MM.1S (cell line): ENCODE results near the gene DTX3.

Experiments used
- DNase-seq: peaks from one replicate; pipeline ENCODE4 v3.0.0-alpha.2; 2015
- H2AFZ ChIP-seq: fragments of 300-600 bp; sonication (generic); 2 replicates; pipeline ENCODE4 v1.6.0; 2016; ENCODE audit warnings: antibody characterized with exemption, low read length
- H3F3A ChIP-seq: fragments of 300-600 bp; sonication (generic); 2 replicates; pipeline ENCODE4 v1.6.1; 2016; ENCODE audit warnings: mild to moderate bottlenecking, antibody characterized with exemption, low read length, moderate library complexity, mixed read lengths; ENCODE audit not compliant: insufficient read depth
- H3K27ac ChIP-seq: fragments of 300-600 bp; sonication (generic); 2 replicates; pipeline ENCODE4 v1.5.1; 2016; ENCODE audit warnings: mild to moderate bottlenecking, low read length
- H3K27me3 ChIP-seq: fragments of 300-600 bp; sonication (generic); replicated peaks from 2 replicates; pipeline ENCODE4 v1.6.0; 2016; ENCODE audit warnings: low read length; ENCODE audit not compliant: insufficient read depth
- H3K36me3 ChIP-seq: fragments of 300-600 bp; sonication (generic); replicated peaks from 2 replicates; pipeline ENCODE4 v1.6.1; 2016; ENCODE audit warnings: mild to moderate bottlenecking, low read length, mixed read lengths; ENCODE audit not compliant: insufficient read depth
- H3K4me1 ChIP-seq: fragments of 300-600 bp; sonication (generic); 2 replicates; pipeline ENCODE4 v1.6.1; 2016; ENCODE audit warnings: low read length, mixed read lengths
- H3K4me2 ChIP-seq: fragments of 300-600 bp; sonication (generic); 2 replicates; pipeline ENCODE4 v1.6.0; 2016; ENCODE audit warnings: low read depth, low read length
- H3K4me3 ChIP-seq: fragments of 300-600 bp; sonication (generic); 2 replicates; pipeline ENCODE4 v1.5.1; 2016; ENCODE audit warnings: low read length, mixed read lengths
- H3K79me2 ChIP-seq: fragments of 300-600 bp; sonication (generic); 2 replicates; pipeline ENCODE4 v1.6.1; 2016; ENCODE audit warnings: mixed run types, low read length, mixed read lengths
- H3K9ac ChIP-seq: fragments of 300-600 bp; sonication (generic); 2 replicates; pipeline ENCODE4 v1.6.1; 2016; ENCODE audit warnings: low read length, mixed read lengths
- H3K9me2 ChIP-seq: fragments of 300-600 bp; sonication (generic); replicated peaks from 2 replicates; pipeline ENCODE4 v1.6.1; 2016; ENCODE audit warnings: mild to moderate bottlenecking, low read length, mixed read lengths; ENCODE audit not compliant: insufficient read depth
- H3K9me3 ChIP-seq: fragments of 300-600 bp; sonication (generic); replicated peaks from 2 replicates; pipeline ENCODE4 v1.6.1; 2016; ENCODE audit warnings: mild to moderate bottlenecking, low read length, mixed read lengths; ENCODE audit not compliant: insufficient read depth
- H4K20me1 ChIP-seq: fragments of 300-600 bp; sonication (generic); 2 replicates; pipeline ENCODE4 v1.6.1; 2016; ENCODE audit warnings: mild to moderate bottlenecking, low read length, moderate library complexity, mixed read lengths; ENCODE audit not compliant: insufficient read depth
- EZH2 ChIP-seq: fragments of 300-600 bp; sonication (generic); optimal IDR thresholded peaks from 2 replicates; pipeline ENCODE3; 2017; ENCODE audit warnings: low read depth, mild to moderate bottlenecking, antibody characterized with exemption, low read length, mixed read lengths
- EZH2phosphoT487 ChIP-seq: fragments of 300-600 bp; sonication (generic); IDR thresholded peaks from 2 replicates; pipeline ENCODE4 v1.6.1; 2018; ENCODE audit warnings: antibody characterized with exemption, low read length
- TF ChIP-seq, protein P1 (sequence below): fragments of 300-600 bp; sonication (generic); IDR thresholded peaks from 2 replicates; pipeline ENCODE4 v1.5.1; 2016; ENCODE audit warnings: antibody characterized with exemption, low read length, mixed read lengths

DTX3 gene

DNA sequence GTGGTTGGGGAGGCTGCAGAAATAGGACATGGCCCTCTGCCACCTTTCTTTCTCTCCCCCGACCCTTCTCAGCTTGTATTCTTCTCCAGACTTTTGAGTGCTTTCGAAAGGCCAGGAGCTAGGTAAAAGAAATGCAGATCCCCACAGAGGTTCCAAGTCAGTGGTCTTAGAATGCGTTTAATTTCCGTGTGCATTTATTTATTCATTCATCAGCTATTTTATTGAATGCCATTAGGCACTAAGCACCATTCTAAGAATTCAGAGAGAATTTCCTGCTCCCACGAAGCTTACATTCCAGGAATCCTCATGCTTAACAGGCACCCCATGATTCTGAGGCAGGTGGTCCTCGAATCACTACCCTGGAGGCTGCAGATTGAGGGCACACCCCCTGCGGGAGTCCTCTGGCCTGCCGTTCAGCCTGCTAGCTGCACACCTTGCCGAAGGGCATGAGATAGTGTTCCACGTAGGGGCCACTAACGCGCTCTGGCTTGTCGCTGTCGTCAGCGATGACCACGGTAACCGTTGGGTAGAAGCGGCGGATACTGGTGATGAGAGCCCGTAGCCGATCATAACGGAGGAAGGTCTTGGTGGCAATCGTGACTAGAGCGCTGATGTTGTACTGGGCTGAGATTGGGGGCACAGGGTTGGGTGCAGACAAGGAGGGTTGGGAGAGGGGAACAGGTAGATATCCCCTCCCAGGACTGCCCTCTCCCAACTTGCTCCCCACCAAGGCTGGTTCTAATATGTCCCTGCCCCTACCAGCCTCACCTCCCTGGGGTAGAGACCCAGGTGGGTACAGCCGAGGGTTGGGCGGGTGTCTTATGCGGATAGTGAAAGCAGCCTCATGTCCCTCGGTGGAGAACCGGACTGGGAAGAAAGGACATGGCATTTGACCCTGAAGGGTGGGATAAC, 23.9 kb downstream of the DTX3 start:
- H3K27me3 ChIP-seq: 0 out of 2 replicates have a peak, but pooled peaks cover 4% of the 10 kb centered on the region
- no peak overlapping the region for H3K4me2 ChIP-seq
- no peaks in the 10 kb centered on the region for H3K9me2 ChIP-seq
- no peak overlapping the region for H3K4me3 ChIP-seq
- no peaks in the 10 kb centered on the region for H4K20me1 ChIP-seq
- no peak overlapping the region for H3K27ac ChIP-seq
- TF ChIP-seq, protein P1, sequence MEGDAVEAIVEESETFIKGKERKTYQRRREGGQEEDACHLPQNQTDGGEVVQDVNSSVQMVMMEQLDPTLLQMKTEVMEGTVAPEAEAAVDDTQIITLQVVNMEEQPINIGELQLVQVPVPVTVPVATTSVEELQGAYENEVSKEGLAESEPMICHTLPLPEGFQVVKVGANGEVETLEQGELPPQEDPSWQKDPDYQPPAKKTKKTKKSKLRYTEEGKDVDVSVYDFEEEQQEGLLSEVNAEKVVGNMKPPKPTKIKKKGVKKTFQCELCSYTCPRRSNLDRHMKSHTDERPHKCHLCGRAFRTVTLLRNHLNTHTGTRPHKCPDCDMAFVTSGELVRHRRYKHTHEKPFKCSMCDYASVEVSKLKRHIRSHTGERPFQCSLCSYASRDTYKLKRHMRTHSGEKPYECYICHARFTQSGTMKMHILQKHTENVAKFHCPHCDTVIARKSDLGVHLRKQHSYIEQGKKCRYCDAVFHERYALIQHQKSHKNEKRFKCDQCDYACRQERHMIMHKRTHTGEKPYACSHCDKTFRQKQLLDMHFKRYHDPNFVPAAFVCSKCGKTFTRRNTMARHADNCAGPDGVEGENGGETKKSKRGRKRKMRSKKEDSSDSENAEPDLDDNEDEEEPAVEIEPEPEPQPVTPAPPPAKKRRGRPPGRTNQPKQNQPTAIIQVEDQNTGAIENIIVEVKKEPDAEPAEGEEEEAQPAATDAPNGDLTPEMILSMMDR: no peak
- TF ChIP-seq EZH2phosphoT487: no peak
- TF ChIP-seq EZH2: no peak
- peaks cover 4% of the 10 kb centered on the region; the same call in 1 of the 2 replicates for H3K4me1 ChIP-seq
- no peak overlapping the region for H2AFZ ChIP-seq
- DNase-seq: no peak
- H3K9ac ChIP-seq: no peak overlapping the region
- H3K79me2 ChIP-seq: peaks cover 10% of the 10 kb centered on the region; the same call in 1 of the 2 replicates
- H3K36me3 ChIP-seq: no peaks in the 10 kb centered on the region
- H3F3A ChIP-seq: no peaks in the 10 kb centered on the region
- no peaks in the 10 kb centered on the region for H3K9me3 ChIP-seq

DNA sequence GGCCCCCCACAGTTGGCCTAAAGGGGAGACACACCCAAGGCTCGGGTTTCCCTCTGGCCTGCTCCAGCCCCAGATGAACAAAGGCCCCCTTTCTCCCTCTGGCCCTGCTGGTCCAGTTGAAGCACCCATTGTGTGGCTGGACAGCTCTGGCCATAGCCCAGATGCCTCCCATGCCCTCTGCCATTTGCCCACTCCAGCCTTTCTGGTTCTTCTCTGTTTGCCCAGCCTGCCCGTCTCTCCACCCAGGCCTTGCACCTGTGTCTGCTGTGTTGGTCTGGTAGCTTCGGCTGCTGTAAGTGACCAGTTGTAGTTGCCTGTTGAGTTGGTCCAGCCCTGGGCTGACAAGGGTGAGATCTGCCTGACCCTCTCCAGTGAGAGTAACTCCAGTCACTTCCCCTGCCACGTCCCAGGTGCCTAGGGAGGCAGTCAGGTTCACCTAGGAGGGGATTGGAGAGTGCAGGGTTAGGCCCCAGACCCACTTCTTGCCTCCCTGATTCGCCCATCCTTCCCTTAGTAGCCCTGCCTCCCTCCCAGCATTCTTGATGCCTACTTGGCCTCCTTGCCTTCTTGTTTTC, 25.4 kb downstream of the DTX3 start:
- H3K36me3 ChIP-seq: no peaks in the 10 kb centered on the region
- H4K20me1 ChIP-seq: no peaks in the 10 kb centered on the region
- no peak overlapping the region for H3K4me3 ChIP-seq
- peaks cover 10% of the 10 kb centered on the region; the same call in 1 of the 2 replicates for H3K79me2 ChIP-seq
- H3K27me3 ChIP-seq: no peaks in the 10 kb centered on the region
- peaks cover 11% of the 10 kb centered on the region; the same call in 1 of the 2 replicates for H3K4me1 ChIP-seq
- no peaks in the 10 kb centered on the region for H3K9me2 ChIP-seq
- no peak overlapping the region for H3K27ac ChIP-seq
- H3F3A ChIP-seq: no peaks in the 10 kb centered on the region
- TF ChIP-seq, protein P1: no peak
- no peak for TF ChIP-seq EZH2phosphoT487
- TF ChIP-seq EZH2: no peak
- no peaks in the 10 kb centered on the region for H3K9me3 ChIP-seq
- H3K9ac ChIP-seq: no peak overlapping the region
- DNase-seq: no peak
- no peak overlapping the region for H2AFZ ChIP-seq
- H3K4me2 ChIP-seq: no peak overlapping the region

DNA sequence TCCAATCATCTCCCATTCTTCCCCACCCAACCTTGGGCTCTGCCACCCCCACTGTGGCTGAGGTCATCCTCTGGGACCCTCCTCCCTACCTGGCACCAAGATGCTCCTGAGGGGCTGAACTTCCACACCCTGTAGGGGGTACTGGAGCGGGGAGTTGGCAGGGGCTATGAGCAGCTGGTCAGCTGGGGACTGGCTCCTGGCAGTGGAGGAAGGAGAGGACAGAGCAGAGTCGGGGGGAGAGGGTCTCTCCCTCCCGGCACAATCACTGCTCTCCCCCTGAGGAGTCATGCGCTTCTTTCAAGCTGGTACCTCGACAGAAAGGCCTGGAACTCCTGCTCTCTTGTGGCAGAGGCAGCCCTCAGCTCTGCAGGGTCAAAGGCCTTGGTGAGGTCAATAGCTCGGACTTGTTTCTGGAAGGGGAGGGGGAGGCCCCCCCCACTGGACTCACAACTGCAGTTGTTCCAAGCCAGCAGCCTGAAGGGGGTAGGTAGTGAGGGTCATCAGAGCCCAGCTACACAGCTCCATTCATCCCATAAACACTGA, 26.3 kb downstream of the DTX3 start:
- TF ChIP-seq, protein P1: no peak
- TF ChIP-seq EZH2 (no peak), EZH2phosphoT487 (no peak)
- H3K4me1 ChIP-seq: peaks cover 11% of the 10 kb centered on the region; the same call in 1 of the 2 replicates
- no peaks in the 10 kb centered on the region for H3K9me3 ChIP-seq
- H4K20me1 ChIP-seq: no peaks in the 10 kb centered on the region
- peaks cover 10% of the 10 kb centered on the region; the same call in 1 of the 2 replicates for H3K79me2 ChIP-seq
- no peak overlapping the region for H3K4me3 ChIP-seq
- no peak overlapping the region for H3K9ac ChIP-seq
- no peak overlapping the region for H3K27ac ChIP-seq
- H3K27me3 ChIP-seq: no peaks in the 10 kb centered on the region
- H3F3A ChIP-seq: no peaks in the 10 kb centered on the region
- no peak overlapping the region for H2AFZ ChIP-seq
- no peaks in the 10 kb centered on the region for H3K36me3 ChIP-seq
- no peak overlapping the region for H3K4me2 ChIP-seq
- H3K9me2 ChIP-seq: no peaks in the 10 kb centered on the region
- no peak for DNase-seq
